ENCODE results near the gene PHETA2. TPM values are rescaled to one million over a fixed set of nuclear protein-coding genes. Genes with fewer than 3 reads are reported as not detected.
"Not testable (repeated sequence)": the region's sequence is repeated elsewhere in the genome, so short reads cannot be mapped to it uniquely, and the experiment has no call there.

Gene PHETA2
- total RNA-seq, 1 donor from 2014 or later, result 4.2 TPM

GRCh38 chr22:42067671-42068251 lies 6.3 kb upstream of the PHETA2 start:
- intact Hi-C loops (cut with DNase I), result no loop called here
- peak; percentile 39 for DNase-seq
- ATAC-seq (ENCODE audit: poor library complexity), result no peak

DNA sequence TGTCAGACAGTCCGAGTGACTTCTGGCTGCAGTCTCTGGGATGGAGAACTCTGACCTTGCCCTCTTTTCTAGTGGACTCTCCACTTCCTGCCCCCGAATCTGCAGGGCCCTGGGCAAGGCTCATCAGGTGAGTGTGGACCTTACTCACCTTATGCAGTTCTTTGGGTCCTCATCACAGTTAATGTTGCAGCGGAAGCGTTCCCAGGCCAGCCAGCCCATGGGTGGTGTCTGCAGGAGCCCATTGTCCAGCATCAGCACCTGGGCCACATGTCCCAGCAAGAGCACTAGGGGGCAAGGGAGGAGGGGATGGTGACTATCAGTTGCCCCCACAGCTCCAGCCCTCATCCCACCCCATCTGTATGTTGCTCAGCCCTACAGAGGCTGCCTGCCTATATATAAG lies 5.8 kb upstream of the PHETA2 start:
- ATAC-seq (ENCODE audit: poor library complexity) (no peak), DNase-seq (peak; percentile 17)
- intact Hi-C loops (cut with DNase I), result no loop called here

DNA sequence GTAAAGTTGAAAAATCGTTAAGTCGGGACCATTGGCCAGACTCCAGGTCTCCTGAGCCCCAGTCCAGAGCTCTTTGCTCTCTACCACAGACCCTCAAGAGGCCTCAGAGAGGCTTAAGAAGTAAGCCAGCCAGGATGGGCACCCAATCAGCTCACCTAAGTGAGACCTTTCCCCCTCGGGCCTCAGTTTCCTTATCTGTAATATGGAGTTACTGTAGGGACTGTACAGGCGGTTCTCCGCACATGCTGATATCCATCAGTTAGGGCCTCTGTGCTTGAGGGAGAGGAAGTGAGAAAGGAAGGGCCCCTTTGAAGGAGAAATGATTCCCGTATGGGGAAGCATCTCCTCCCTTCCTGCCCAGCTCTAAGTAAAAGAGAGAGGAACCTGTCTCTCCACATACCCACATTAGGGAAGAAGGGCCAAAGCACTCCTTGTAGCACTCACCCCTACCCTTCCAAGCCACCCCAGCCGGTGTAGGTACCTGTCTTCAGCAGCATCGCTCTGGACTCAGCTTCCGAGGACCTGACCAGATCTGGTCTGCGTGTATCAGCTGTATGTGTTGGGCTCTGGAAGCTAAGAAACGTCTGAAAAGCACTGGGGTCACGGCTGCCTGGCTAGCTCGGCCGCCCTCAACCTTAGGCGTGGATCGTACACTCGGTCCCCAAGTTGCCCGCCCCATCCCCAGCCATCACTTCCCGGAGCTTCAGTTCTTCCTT lies 4.1 kb upstream of the PHETA2 start:
- peak; percentile 17 for DNase-seq
- peak; percentile 3 for ATAC-seq (ENCODE audit: poor library complexity)
- intact Hi-C loops (cut with DNase I), result no loop called here

GRCh38 chr22:42070517-42071422 lies 3.3 kb upstream of the PHETA2 start, which contains the start of gene NAGA:
Gene NAGA (minus strand): TSS chr22:42070812. CDS start chr22:42070297, 515 bp downstream.
- intact Hi-C loops (cut with DNase I), result no loop called here
- peak; percentile 94 for ATAC-seq (ENCODE audit: poor library complexity)

GRCh38 chr22:42071508-42071907 lies 2.5 kb upstream of the PHETA2 start:
- ATAC-seq (ENCODE audit: poor library complexity); intact Hi-C loops (cut with DNase I): not testable (repeated sequence)
- DNase-seq, result peak; percentile 13

More at GRCh38 chr22:42070517-42071422, 3.3 kb upstream of the PHETA2 start, which contains the start of gene NAGA:
- peak; percentile 98 for DNase-seq

DNA sequence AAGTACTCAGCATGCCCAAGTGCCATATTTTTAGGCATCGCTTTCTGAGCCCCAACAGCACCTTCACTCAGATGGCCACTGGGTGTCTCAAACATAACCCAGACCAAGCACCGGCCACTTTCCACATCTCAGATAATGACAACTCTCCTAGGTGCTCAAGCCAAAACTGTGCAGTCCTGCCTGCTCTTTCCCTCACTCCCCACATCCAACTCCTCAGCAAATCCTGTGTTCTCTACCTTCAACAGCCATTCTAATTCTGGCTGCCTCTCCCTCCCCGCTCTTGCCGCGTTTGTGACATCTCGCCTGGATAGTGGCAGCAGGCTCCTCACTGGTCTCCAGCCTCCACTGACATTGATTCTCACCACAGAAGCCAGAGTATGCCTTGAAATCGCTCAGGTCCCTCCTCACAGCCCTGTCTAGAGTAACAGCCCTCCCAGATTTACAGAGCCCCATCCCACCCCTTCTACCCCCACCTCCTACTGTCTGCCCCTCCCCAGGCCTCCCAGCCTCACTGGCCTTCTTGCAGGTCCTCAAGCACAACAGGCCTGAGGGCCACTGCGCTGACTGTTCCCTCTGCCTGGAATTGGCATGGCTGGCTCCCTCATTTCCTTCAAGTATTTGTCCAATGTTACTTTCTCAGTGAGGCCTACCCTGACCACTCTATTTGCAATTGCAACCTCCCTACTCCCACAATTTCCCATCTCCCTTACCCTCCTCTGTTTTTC lies 1.3 kb upstream of the PHETA2 start:
- DNase-seq, result peak; percentile 42
- intact Hi-C loops (cut with DNase I), result no loop called here
- ATAC-seq (ENCODE audit: poor library complexity), result peak; percentile 19

DNA sequence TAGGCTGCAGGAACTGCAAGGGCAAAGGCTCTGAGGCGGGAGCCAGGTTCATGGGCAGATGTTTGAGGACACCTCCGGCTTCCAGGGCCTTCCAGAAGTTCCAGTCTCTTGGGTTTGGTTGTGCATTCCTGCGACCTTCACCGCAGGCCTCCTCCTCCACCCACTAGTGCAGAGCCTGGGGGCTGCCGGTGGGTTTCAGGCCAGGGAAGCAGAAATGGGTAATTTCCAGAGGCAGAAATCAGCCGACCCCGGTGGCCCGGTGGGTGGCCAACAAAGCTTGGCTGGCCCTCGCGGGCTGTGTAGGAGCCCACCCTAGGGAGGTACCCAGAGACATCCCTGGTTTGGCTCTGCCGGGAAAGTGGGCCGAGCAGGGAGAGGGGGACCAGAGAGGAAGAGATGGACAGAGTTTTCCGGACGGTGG lies 417 bp upstream of the PHETA2 start:
- intact Hi-C loops (cut with DNase I), result no loop called here
- no peak for DNase-seq
- no peak for ATAC-seq (ENCODE audit: poor library complexity)

- intact Hi-C loops (cut with DNase I), result no loop called here
- DNase-seq (peak; percentile 19), ATAC-seq (ENCODE audit: poor library complexity) (no peak)
These were observed 1.0 kb downstream of the PHETA2 start for GRCh38 chr22:42074846-42075676.

- ATAC-seq (ENCODE audit: poor library complexity), result no peak
- intact Hi-C loops (cut with DNase I), result no loop called here
- peak; percentile 44 for DNase-seq
These were observed 2.9 kb downstream of the PHETA2 start for GRCh38 chr22:42076764-42077485.

- no peak for ATAC-seq (ENCODE audit: poor library complexity)
- DNase-seq, result peak; percentile 45
- intact Hi-C loops (cut with DNase I), result no loop called here
These were observed 3.6 kb downstream of the PHETA2 start for GRCh38 chr22:42077486-42078125.

- peak; percentile 21 for ATAC-seq (ENCODE audit: poor library complexity)
- peak; percentile 29 for DNase-seq
- intact Hi-C loops (cut with DNase I), result no loop called here
These were observed 4.6 kb downstream of the PHETA2 start for GRCh38 chr22:42078469-42079318.

DNA sequence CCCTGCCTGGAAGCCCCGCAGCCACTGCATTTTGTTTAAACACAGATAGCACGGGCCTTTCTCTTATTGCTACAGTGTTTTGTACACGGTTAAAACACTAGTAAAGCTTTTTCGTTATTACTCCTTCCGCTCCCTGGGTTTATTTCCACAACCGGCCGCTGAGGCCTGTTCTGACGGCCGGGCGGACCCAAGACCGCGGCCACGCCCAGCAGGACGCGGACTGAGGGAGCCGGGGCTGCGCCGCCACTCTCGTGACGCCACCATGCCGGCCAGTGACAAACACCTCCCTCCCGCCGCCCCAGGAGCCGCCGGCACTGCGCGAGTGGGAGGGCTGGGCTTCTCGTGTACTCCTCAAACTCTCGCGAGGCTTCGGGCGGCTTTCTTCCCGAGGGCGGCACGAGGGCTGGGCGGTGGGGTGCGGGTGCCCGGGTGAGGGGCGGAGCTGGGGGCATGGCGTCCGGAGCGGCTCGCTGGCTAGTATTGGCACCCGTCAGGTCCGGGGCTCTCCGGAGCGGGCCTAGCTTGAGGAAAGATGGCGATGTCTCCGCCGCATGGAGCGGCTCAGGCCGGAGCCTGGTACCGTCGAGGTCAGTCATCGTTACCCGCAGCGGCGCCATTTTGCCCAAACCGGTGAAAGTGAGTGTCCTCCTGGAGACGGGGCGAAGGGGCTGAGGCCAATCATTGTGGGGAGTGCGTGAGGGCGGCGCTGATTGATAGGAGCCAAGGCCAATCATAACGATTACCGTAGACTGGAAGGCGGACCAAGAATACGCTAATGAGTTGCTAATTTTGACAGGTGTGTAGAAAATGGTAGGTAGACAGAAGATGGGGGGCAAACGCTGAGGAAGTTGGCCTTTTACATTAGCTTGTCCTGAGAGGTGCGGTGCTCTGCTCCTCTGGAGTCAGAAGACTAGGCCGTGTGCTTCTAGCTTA lies 5.5 kb downstream of the PHETA2 start, which contains the start of gene SMDT1:
SMDT1 (plus strand) TSS at position 382 of the 933 bp plus-strand sequence; CDS start at position 451, 69 bp downstream.
- peak; percentile 100 for DNase-seq
- ATAC-seq (ENCODE audit: poor library complexity), result peak; percentile 93
- intact Hi-C loops (cut with DNase I), result no loop called here

- intact Hi-C loops (cut with DNase I), result no loop called here
- ATAC-seq (ENCODE audit: poor library complexity), result no peak
- peak; percentile 53 for DNase-seq
These were observed 6.2 kb downstream of the PHETA2 start for GRCh38 chr22:42080287-42080686.

DNA sequence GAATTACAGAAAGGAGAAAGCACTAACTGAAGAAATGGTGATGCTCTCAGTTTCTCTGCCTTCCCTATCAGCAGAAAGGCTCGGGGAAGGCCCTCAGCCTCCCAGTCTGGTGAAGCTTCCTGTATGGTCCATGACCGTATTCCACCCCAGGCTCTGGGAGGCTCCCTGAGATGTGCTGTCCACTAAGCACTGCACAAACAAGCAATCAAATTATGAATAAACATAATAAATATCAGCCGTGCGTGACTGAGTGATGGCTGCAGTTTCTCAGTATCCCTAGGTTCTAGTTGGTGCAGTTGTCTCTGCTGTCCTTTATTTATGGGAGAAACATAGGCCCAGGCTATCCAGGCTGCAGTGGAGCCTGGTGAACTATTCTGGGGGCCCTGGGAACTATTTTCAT lies 9.1 kb downstream of the PHETA2 start:
- intact Hi-C loops (cut with DNase I), result no loop called here
- ATAC-seq (ENCODE audit: poor library complexity) (no peak), DNase-seq (peak; percentile 3)

- no peak for ATAC-seq (ENCODE audit: poor library complexity)
- intact Hi-C loops (cut with DNase I), result no loop called here
- no peak for DNase-seq
These were observed 10.8 kb downstream of the PHETA2 start for GRCh38 chr22:42084874-42085273.

Data from Right ventricle myocardium superior (tissue), 1 donor.